ENCODE measurements around the gene NFAT5.
"Not testable (repeated sequence)": the region's sequence is repeated elsewhere in the genome, so short reads cannot be mapped to it uniquely, and the experiment has no call there.

- TF ChIP-seq CTCF (IDR thresholded peaks at IDR 0.05 in 2 of 3, conservative IDR thresholded peaks at IDR 0.05 in 1 of 3; ENCODE audit: insufficient read depth in 2 of 3, low read depth in 1 of 3, low read length in 3 of 3); BRF1 (IDR thresholded peaks at IDR 0.05; ENCODE audit: borderline replicate concordance, extremely low read depth, insufficient read length); ELF2 (CRISPR knock-in tag; IDR thresholded peaks at IDR 0.05); EZH2 (IDR thresholded peaks at IDR 0.05; ENCODE audit: borderline replicate concordance, low read depth, low read length); NCOA4 (IDR thresholded peaks at IDR 0.05; ENCODE audit: partially characterized antibody); NBN (IDR thresholded peaks at IDR 0.05; ENCODE audit: low read depth): not testable (repeated sequence)
Measured at GRCh38 chr16:69517914-69518313, 47.9 kb upstream of the NFAT5 start.

Measured in K562 (cell line).